Nephron (organoid): ENCODE measurements around the gene AQP12A.

Experiments used
- H3K27ac Mint-ChIP-seq, 3 experiments: 2 replicates each; pipeline ENCODE4 v1.8.0; 2020; ENCODE audit warnings: mixed read lengths in 3 of 3, mild to moderate bottlenecking in 2 of 3, moderate library complexity in 1 of 3
- H3K27me3 Mint-ChIP-seq: 2 replicates; pipeline ENCODE4 v1.8.0; 2021; ENCODE audit warnings: low read depth, mild to moderate bottlenecking, moderate library complexity, mixed read lengths
- H3K36me3 Mint-ChIP-seq: 2 replicates; pipeline ENCODE4 v1.8.0; 2020; ENCODE audit warnings: low read depth, mixed read lengths
- H3K4me1 Mint-ChIP-seq: 2 replicates; pipeline ENCODE4 v1.8.0; 2020; ENCODE audit warnings: mixed read lengths
- H3K4me3 Mint-ChIP-seq, 3 experiments: 2 replicates each; pipeline ENCODE4 v1.8.0; 2020; ENCODE audit warnings: mild to moderate bottlenecking in 3 of 3, mixed read lengths in 3 of 3, moderate library complexity in 2 of 3
- H3K9me3 Mint-ChIP-seq: 2 replicates; pipeline ENCODE4 v1.8.0; 2020; ENCODE audit warnings: mixed read lengths
- CTCF ChIP-seq, 3 experiments: fragments of 200-600 bp; sonication (generic); IDR thresholded peaks; one replicate each; pipeline ENCODE4 v1.5.0; 2021; ENCODE audit warnings: antibody characterized with exemption in 3 of 3; ENCODE audit not compliant: unreplicated experiment in 3 of 3

Gene AQP12A

GRCh38 chr2:240647503-240648154 is 44.0 kb upstream of the AQP12A start:
- TF ChIP-seq CTCF (IDR thresholded peaks at IDR 0.05; ENCODE audit: unreplicated experiment in 3 of 3): no peak
- no peaks in the 10 kb centered on the region for H3K4me1 Mint-ChIP-seq
- H3K36me3 Mint-ChIP-seq: no peaks in the 10 kb centered on the region
- peaks cover 46% of the 10 kb centered on the region for H3K27me3 Mint-ChIP-seq
- H3K27ac Mint-ChIP-seq: no peak overlapping the region
- no peak overlapping the region for H3K4me3 Mint-ChIP-seq
- peaks cover 4% of the 10 kb centered on the region for H3K9me3 Mint-ChIP-seq

DNA sequence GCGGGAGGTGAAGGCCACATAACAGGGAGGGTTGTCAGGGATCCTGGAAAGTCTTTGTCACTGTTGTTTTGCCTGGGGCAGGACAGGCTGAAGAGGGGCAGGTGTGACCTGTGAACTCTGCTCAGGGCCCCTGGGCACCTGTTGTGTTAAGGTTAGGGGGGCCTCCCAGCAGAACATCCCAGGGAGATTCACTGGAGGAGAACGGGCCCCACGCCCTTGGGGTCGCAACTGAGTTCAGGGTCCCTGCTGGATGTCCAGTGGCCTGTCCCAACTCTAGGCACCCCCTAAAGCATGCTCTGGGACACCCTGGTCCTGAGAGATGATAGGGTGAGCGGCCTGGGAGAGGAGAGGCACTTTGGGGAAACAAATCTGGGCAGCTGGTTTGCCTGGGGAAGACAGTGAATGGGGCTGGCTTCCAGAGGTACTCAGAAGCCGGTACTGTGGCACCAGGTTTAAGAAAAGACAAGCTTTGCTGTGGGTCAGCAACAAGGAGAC is 43.5 kb upstream of the AQP12A start:
- Mint-ChIP-seq H3K27ac (no peak overlapping the region), H3K4me3 (no peak overlapping the region), H3K4me1 (no peaks in the 10 kb centered on the region), H3K9me3 (peaks cover 4% of the 10 kb centered on the region), H3K27me3 (peaks cover 46% of the 10 kb centered on the region), H3K36me3 (no peaks in the 10 kb centered on the region)
- no peak for TF ChIP-seq CTCF (IDR thresholded peaks at IDR 0.05; ENCODE audit: unreplicated experiment in 3 of 3)

- Mint-ChIP-seq H3K27ac (no peak overlapping the region), H3K9me3 (peaks cover 4% of the 10 kb centered on the region), H3K27me3 (peaks cover 51% of the 10 kb centered on the region), H3K36me3 (no peaks in the 10 kb centered on the region), H3K4me1 (no peaks in the 10 kb centered on the region), H3K4me3 (no peak overlapping the region)
- no peak for TF ChIP-seq CTCF (IDR thresholded peaks at IDR 0.05; ENCODE audit: unreplicated experiment in 3 of 3)
Observed at GRCh38 chr2:240648650-240649275, 42.9 kb upstream of the AQP12A start.

DNA sequence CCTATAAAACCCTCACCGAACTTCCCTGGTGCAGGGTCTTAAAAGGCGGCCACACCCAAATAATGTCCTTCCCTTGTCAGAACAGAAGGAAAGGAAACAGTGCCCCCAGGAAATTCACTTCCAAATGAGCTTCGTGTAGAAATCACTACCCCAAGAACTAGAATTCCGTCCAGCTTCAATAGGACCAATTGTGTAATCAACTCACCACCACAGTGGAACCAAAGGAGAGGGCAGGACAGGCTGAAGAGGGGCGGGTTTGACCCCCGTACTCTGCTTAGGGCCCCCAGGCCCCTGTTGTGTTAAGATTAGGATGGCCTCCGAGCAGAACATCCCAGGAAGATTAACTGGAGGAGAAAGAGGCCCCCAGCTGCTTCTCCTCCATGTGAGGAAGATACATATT is 42.3 kb upstream of the AQP12A start:
- TF ChIP-seq CTCF (IDR thresholded peaks at IDR 0.05; ENCODE audit: unreplicated experiment in 3 of 3): no peak
- H3K4me3 Mint-ChIP-seq: no peak overlapping the region
- no peak overlapping the region for H3K27ac Mint-ChIP-seq
- peaks cover 48% of the 10 kb centered on the region for H3K27me3 Mint-ChIP-seq
- no peaks in the 10 kb centered on the region for H3K4me1 Mint-ChIP-seq
- H3K9me3 Mint-ChIP-seq: peaks cover 4% of the 10 kb centered on the region
- H3K36me3 Mint-ChIP-seq: no peaks in the 10 kb centered on the region

GRCh38 chr2:240650254-240650965 is 41.3 kb upstream of the AQP12A start:
- Mint-ChIP-seq H3K4me3 (no peak overlapping the region), H3K4me1 (no peaks in the 10 kb centered on the region)

More at GRCh38 chr2:240650254-240650965, 41.3 kb upstream of the AQP12A start:
- no peak for TF ChIP-seq CTCF (IDR thresholded peaks at IDR 0.05; ENCODE audit: unreplicated experiment in 3 of 3)
- H3K27me3 Mint-ChIP-seq: peaks cover 57% of the 10 kb centered on the region
- H3K27ac Mint-ChIP-seq: no peak overlapping the region
- H3K9me3 Mint-ChIP-seq: peaks cover 11% of the 10 kb centered on the region
- no peaks in the 10 kb centered on the region for H3K36me3 Mint-ChIP-seq
